Activated naive CD8-positive, alpha-beta T cell (primary cell): Measurements from ENCODE around the gene LRRN2.

ENCODE experiments used
- H3K27ac Mint-ChIP-seq: one replicate; pipeline ENCODE4 v1.8.0; 2021; ENCODE audit warnings: mixed read lengths
- H3K27me3 Mint-ChIP-seq: one replicate; pipeline ENCODE4 v1.8.0; 2021; ENCODE audit warnings: mixed read lengths
- H3K36me3 Mint-ChIP-seq: one replicate; pipeline ENCODE4 v1.8.0; 2021; ENCODE audit warnings: mixed read lengths
- H3K4me1 Mint-ChIP-seq: one replicate; pipeline ENCODE4 v1.8.0; 2021; ENCODE audit warnings: low read depth, mixed read lengths
- H3K4me3 Mint-ChIP-seq: one replicate; pipeline ENCODE4 v1.8.0; 2021; ENCODE audit warnings: mild to moderate bottlenecking, mixed read lengths
- H3K9me3 Mint-ChIP-seq: one replicate; pipeline ENCODE4 v1.8.0; 2021; ENCODE audit warnings: low read depth, mixed read lengths

The LRRN2 gene

GRCh38 chr1:204624631-204625216 is 60.8 kb downstream of the LRRN2 start:
- no peaks in the 10 kb centered on the region for H3K4me1 Mint-ChIP-seq
- no peaks in the 10 kb centered on the region for H3K36me3 Mint-ChIP-seq
- H3K27me3 Mint-ChIP-seq: no peaks in the 10 kb centered on the region
- no peaks in the 10 kb centered on the region for H3K9me3 Mint-ChIP-seq
- no peak overlapping the region for H3K27ac Mint-ChIP-seq
- no peak overlapping the region for H3K4me3 Mint-ChIP-seq

GRCh38 chr1:204623894-204624361 is 61.6 kb downstream of the LRRN2 start:
- Mint-ChIP-seq H3K4me1 (no peaks in the 10 kb centered on the region), H3K36me3 (no peaks in the 10 kb centered on the region), H3K27me3 (no peaks in the 10 kb centered on the region), H3K4me3 (no peak overlapping the region), H3K9me3 (no peaks in the 10 kb centered on the region), H3K27ac (no peak overlapping the region)

- no peak overlapping the region for H3K27ac Mint-ChIP-seq
- no peaks in the 10 kb centered on the region for H3K4me1 Mint-ChIP-seq
- H3K27me3 Mint-ChIP-seq: no peaks in the 10 kb centered on the region
- H3K36me3 Mint-ChIP-seq: no peaks in the 10 kb centered on the region
- no peak overlapping the region for H3K4me3 Mint-ChIP-seq
- H3K9me3 Mint-ChIP-seq: no peaks in the 10 kb centered on the region
These were observed 62.1 kb downstream of the LRRN2 start for GRCh38 chr1:204623365-204623893.

GRCh38 chr1:204621996-204622395 is 63.5 kb downstream of the LRRN2 start:
- Mint-ChIP-seq H3K36me3 (no peaks in the 10 kb centered on the region), H3K27me3 (no peaks in the 10 kb centered on the region), H3K27ac (no peak overlapping the region), H3K4me3 (no peak overlapping the region), H3K4me1 (no peaks in the 10 kb centered on the region), H3K9me3 (no peaks in the 10 kb centered on the region)

- Mint-ChIP-seq H3K27me3 (no peaks in the 10 kb centered on the region), H3K4me3 (no peak overlapping the region), H3K36me3 (no peaks in the 10 kb centered on the region), H3K9me3 (no peaks in the 10 kb centered on the region), H3K4me1 (no peaks in the 10 kb centered on the region), H3K27ac (no peak overlapping the region)
These were observed 64.1 kb downstream of the LRRN2 start for GRCh38 chr1:204621396-204621795.

GRCh38 chr1:204619721-204620120 is 65.8 kb downstream of the LRRN2 start:
- no peaks in the 10 kb centered on the region for H3K4me1 Mint-ChIP-seq
- H3K27me3 Mint-ChIP-seq: no peaks in the 10 kb centered on the region
- H3K4me3 Mint-ChIP-seq: no peak overlapping the region

GRCh38 chr1:204618148-204618760 is 67.3 kb downstream of the LRRN2 start:
- H3K27me3 Mint-ChIP-seq: no peaks in the 10 kb centered on the region
- H3K27ac Mint-ChIP-seq: no peak overlapping the region
- no peaks in the 10 kb centered on the region for H3K4me1 Mint-ChIP-seq
- H3K4me3 Mint-ChIP-seq: no peak overlapping the region
- no peaks in the 10 kb centered on the region for H3K36me3 Mint-ChIP-seq
- H3K9me3 Mint-ChIP-seq: no peaks in the 10 kb centered on the region

More at GRCh38 chr1:204619721-204620120, 65.8 kb downstream of the LRRN2 start:
- H3K27ac Mint-ChIP-seq: no peak overlapping the region
- no peaks in the 10 kb centered on the region for H3K36me3 Mint-ChIP-seq
- no peaks in the 10 kb centered on the region for H3K9me3 Mint-ChIP-seq

GRCh38 chr1:204617256-204618147 is 68.0 kb downstream of the LRRN2 start:
- no peak overlapping the region for H3K4me3 Mint-ChIP-seq
- no peaks in the 10 kb centered on the region for H3K9me3 Mint-ChIP-seq
- H3K4me1 Mint-ChIP-seq: no peaks in the 10 kb centered on the region
- no peak overlapping the region for H3K27ac Mint-ChIP-seq
- H3K36me3 Mint-ChIP-seq: no peaks in the 10 kb centered on the region
- H3K27me3 Mint-ChIP-seq: no peaks in the 10 kb centered on the region

GRCh38 chr1:204616641-204617040 is 68.9 kb downstream of the LRRN2 start:
- Mint-ChIP-seq H3K4me1 (no peaks in the 10 kb centered on the region), H3K36me3 (peaks cover 3% of the 10 kb centered on the region), H3K9me3 (no peaks in the 10 kb centered on the region), H3K27me3 (no peaks in the 10 kb centered on the region), H3K27ac (no peak overlapping the region), H3K4me3 (no peak overlapping the region)

- no peak overlapping the region for H3K4me3 Mint-ChIP-seq
- peaks cover 3% of the 10 kb centered on the region for H3K36me3 Mint-ChIP-seq
- no peaks in the 10 kb centered on the region for H3K27me3 Mint-ChIP-seq
- no peaks in the 10 kb centered on the region for H3K4me1 Mint-ChIP-seq
- no peaks in the 10 kb centered on the region for H3K9me3 Mint-ChIP-seq
- H3K27ac Mint-ChIP-seq: no peak overlapping the region
These were observed 69.7 kb downstream of the LRRN2 start for GRCh38 chr1:204615881-204616280.

GRCh38 chr1:204613636-204614035 is 71.9 kb downstream of the LRRN2 start:
- peaks cover 6% of the 10 kb centered on the region for H3K36me3 Mint-ChIP-seq
- H3K27ac Mint-ChIP-seq: no peak overlapping the region
- H3K9me3 Mint-ChIP-seq: no peaks in the 10 kb centered on the region
- H3K4me1 Mint-ChIP-seq: no peaks in the 10 kb centered on the region
- H3K27me3 Mint-ChIP-seq: no peaks in the 10 kb centered on the region
- H3K4me3 Mint-ChIP-seq: no peak overlapping the region

- peaks cover 6% of the 10 kb centered on the region for H3K36me3 Mint-ChIP-seq
These were observed 73.2 kb downstream of the LRRN2 start for GRCh38 chr1:204612326-204612725.

GRCh38 chr1:204611036-204611435 is 74.5 kb downstream of the LRRN2 start:
- no peak overlapping the region for H3K4me3 Mint-ChIP-seq
- H3K36me3 Mint-ChIP-seq: peaks cover 6% of the 10 kb centered on the region
- no peak overlapping the region for H3K27ac Mint-ChIP-seq
- H3K4me1 Mint-ChIP-seq: no peaks in the 10 kb centered on the region
- H3K9me3 Mint-ChIP-seq: no peaks in the 10 kb centered on the region
- H3K27me3 Mint-ChIP-seq: peaks cover 3% of the 10 kb centered on the region

More at GRCh38 chr1:204612326-204612725, 73.2 kb downstream of the LRRN2 start:
- Mint-ChIP-seq H3K27me3 (peaks cover 3% of the 10 kb centered on the region), H3K4me1 (no peaks in the 10 kb centered on the region), H3K9me3 (no peaks in the 10 kb centered on the region), H3K4me3 (no peak overlapping the region), H3K27ac (no peak overlapping the region)

- Mint-ChIP-seq H3K36me3 (peaks cover 11% of the 10 kb centered on the region), H3K27me3 (peaks cover 3% of the 10 kb centered on the region), H3K4me1 (no peaks in the 10 kb centered on the region), H3K9me3 (no peaks in the 10 kb centered on the region), H3K4me3 (no peak overlapping the region), H3K27ac (no peak overlapping the region)
These were observed 77.6 kb downstream of the LRRN2 start for GRCh38 chr1:204607910-204608309.

- no peaks in the 10 kb centered on the region for H3K9me3 Mint-ChIP-seq
- no peak overlapping the region for H3K27ac Mint-ChIP-seq
- peaks cover 9% of the 10 kb centered on the region for H3K36me3 Mint-ChIP-seq
- H3K27me3 Mint-ChIP-seq: peaks cover 3% of the 10 kb centered on the region
- H3K4me3 Mint-ChIP-seq: no peak overlapping the region
- H3K4me1 Mint-ChIP-seq: no peaks in the 10 kb centered on the region
These were observed 79.7 kb downstream of the LRRN2 start for GRCh38 chr1:204605791-204606190.
